GM18508 (cell line): ENCODE measurements around the gene PCGF5.
"Not testable (repeated sequence)": the region's sequence is repeated elsewhere in the genome, so short reads cannot be mapped to it uniquely, and the experiment has no call there.

ENCODE experiments used
- ATAC-seq: cut with Tn5 transposase; IDR thresholded peaks from one replicate; pipeline ENCODE4 v1.9.1; 2021; ENCODE audit warnings: moderate number of reproducible peaks; ENCODE audit not compliant: insufficient read depth, unreplicated experiment

Gene PCGF5

GRCh38 chr10:91220194-91220953 is at the start of gene PCGF5:
TSS of gene PCGF5 (plus strand) at chr10:91220663. CDS start at chr10:91222872, 2,209 bp downstream.
- ATAC-seq, result peak; percentile 61

DNA sequence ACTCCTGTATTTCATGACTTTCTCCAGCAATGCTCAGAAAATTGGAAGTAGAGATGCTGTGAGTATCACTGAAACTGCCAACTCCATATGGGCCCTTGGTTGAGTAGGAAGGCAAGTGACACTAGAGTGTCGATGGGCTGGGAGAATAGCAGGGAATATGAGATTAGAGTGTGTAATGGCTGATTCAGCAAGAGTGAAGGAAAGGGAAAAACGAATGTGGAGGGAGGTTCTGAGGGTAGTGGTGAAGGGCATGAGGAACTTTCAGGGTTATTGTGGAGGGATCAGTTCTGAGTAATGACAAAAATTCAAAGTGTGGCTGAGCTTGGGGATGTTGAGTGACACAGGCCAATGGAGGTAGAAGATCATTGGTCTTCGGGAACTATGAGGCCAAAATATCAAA is 49.0 kb upstream of the PCGF5 start:
- no peak for ATAC-seq

- no peak for ATAC-seq
Observed at GRCh38 chr10:91172348-91172747, 48.1 kb upstream of the PCGF5 start.

DNA sequence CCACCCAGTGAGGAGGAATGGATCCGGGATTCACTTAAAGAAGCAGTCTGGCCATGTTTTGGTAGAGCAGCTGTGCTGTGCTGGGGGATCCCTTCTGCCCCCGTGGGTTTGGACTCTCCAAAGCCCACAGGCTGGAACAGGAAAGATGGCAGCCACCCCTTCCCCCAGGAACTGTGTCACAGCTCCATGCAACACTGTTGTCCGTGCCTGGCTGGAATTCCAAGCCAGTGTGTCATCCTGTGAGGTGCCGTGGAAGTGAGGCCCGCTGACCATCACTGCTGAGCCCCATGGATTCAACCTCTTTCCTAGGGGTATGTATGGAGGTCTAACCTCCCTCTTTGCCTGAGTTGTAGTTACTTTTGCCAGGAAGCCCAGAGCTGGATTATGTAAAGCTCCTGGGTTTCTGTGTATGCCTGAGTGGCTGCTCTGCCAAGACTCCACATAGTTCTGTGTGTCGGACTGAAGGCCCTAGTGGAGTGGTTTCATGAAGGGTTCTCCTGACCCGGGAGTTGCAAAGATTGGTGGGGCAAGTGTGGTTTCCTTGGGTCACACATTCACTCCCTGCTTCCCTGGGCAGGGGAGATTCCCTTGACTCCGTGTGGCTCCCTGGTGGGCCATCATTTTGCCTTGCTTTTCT is 35.1 kb upstream of the PCGF5 start:
- no peak for ATAC-seq

- ATAC-seq, result no peak
Observed at GRCh38 chr10:91187156-91187555, 33.3 kb upstream of the PCGF5 start.

GRCh38 chr10:91188010-91188409 is 32.5 kb upstream of the PCGF5 start:
- ATAC-seq, result not testable (repeated sequence)

DNA sequence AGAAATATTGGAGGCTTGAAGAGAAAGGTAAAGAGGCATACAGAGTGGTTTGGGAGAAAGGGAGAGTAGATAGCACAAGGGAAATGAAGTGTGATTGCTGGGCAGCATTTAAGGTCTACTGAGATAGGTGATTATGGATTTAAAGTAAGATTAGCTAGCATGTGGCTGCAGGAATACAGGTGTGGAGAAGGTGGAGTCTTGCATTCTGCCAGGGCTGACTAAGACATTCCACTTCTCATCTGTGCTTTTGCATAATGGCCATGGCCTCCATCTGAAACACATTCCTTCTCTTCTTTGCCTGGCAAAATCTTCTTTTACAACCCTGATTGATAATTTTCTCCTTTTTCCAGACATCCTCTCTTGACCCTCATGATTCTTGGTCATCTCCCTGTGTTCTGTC is 31.6 kb upstream of the PCGF5 start:
- no peak for ATAC-seq

GRCh38 chr10:91190388-91190870 is 30.0 kb upstream of the PCGF5 start:
- ATAC-seq, result no peak

DNA sequence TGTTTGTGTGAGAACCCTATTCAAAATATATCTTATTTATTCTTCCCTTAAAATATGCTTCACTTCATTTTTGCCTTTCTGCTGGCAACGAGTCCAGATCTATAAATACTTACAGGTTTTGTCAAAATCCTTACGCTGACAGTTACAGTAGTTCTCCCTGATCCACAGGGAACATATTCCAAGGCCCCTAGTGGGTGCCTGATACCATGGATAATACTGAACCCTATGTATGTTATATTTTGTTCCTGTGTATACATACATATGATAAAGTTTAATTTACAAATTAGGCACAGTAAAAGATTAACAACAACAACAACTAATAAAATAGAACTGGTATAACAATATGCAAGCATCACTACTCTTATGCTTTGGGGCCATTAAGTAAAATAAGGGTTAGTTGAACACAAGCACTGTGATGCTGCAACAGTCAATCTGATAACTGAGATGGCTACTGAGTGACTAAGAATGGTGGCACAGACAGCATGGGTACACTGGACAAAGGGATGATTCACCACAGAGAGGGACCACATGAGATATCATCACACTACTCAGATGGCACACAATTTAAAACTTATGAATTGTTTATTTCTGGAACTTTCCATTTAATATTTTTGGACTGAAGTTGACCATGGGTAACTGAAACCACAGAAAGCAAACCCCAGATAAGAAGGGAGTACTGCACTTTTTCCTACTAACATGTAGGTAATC is 29.4 kb upstream of the PCGF5 start:
- ATAC-seq, result peak; percentile 77

DNA sequence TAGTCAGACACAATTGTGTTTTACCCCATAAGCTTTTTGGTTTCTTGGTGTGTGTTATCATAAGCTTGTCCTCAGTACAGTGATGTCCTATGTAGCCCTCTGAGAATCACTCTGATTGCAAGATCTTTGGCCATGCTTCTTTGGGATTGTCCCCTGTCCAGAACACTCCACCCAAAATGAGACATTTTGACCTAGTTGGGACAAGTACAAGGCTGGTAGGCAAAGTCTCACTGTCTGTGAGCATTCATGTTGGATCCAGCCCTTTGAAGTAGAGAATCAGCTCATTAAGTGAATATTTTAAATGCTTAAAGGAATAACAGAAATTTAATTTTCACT is 28.9 kb upstream of the PCGF5 start:
- ATAC-seq, result no peak

- no peak for ATAC-seq
Observed at GRCh38 chr10:91194497-91195179, 25.8 kb upstream of the PCGF5 start.

DNA sequence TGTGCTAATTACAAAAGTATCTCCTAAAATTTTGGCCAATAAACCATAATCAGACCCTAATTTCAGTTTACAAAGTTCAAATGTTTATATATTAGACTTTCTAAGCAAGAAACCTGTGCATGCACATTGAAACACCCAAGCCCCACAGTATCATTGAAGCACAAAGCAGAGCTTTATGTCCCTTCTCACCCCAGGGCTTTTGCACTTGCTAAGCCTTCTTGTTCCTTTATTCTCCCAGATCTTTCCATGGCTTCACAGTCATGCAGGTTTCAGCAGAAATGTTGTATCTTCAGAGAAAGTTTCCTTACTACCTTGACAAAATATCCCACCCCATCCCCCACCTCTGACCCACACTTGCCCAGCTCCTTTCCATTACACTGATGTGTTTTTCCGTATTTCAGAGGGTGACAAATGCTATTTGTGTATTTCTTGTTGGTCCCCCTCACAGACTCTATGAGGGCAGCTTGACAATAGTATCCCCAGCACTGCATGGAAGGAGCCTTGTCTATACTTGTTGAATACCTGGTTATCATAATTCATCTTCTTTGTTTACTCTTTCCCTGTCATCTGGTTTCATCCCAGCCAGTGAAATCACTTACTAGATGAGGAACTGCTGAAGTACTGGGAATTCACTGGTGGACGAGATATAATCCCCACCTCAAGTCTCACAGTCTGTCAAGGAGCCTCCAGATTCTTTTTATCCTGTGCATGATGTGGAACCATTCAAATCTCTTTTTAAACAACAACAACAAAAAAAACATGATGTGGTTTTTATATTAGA is 24.0 kb upstream of the PCGF5 start:
- no peak for ATAC-seq

GRCh38 chr10:91197127-91197526 is 23.3 kb upstream of the PCGF5 start:
- ATAC-seq, result no peak

- peak; percentile 47 for ATAC-seq
Observed at GRCh38 chr10:91198781-91199180, 21.7 kb upstream of the PCGF5 start.

DNA sequence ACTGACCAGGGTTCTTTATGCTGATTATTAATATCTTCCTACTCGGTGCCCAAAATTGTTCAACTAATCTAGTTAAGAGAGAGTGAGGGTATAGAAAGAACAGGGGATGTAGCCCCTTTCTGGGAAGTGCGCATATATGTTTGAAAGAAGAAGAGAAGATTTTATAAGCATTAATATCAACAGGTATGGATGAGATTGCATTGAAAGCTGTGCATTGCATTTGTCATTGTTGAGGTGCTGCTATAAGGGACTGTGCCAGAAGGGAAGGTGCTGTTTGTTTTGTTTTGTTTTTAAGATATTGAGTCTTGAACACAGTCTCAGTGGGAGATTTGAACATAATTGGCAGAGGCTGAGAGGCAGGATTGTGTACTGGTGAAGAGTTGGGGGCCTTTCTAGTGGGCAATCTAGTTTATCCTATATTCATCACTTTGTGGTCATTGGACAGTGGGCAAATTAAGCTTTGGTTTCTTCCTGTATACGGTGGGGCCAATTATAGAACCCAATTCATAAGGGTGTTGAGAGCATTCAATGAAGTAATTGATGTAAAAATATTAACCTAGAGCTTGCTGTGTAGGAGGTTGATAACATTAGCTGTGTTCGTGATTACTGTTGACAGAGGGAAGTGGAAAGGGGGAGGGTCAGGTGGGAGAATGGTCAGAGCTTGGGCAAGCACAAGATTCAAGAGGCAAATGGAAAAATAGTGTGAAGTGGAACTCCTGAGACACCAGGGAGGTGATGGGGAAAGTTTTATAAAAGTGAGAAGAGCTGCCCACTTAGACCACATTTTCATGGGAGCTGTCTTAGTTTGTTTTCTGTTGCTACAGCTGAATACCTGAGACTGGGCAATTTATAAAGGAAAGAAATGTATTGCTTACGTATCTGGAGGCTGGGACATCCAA is 19.9 kb upstream of the PCGF5 start:
- no peak for ATAC-seq

DNA sequence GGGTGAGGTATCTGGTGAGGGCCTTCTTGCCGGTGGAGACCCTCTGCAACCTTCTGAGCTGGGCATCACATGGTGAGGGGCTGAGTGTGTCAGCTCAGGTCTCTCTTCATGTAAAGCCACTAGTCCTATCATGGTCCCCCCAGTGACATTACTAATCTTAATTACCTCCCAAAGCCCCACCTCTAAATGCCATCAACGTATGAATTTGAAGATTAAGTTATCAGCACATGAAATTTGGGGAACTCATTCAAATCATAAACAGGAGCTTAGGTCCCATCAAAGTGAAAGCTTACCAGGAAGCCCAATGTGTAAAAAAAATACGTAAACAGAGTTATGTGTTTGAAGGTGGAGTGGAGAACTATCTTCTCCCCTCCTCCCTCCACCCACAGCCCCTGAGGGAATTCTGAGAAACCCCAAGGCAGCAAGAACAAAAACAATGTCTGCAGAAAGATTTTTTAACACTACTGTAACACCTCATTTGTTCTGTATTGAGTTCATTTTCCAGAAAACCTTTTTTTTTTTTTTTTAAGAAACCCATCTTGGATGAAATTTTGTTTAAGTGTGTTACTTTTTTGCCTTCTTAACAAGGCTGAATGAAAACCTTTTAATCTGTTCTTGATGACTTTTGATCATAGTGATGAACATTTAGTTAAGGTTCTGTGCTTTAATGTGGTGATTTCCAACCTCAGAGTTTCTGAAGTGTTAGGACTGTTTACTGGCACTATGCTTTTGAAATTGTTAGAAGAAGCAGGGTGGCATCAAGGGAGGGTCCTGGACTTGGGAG is 19.1 kb upstream of the PCGF5 start:
- ATAC-seq, result no peak

GRCh38 chr10:91206427-91206826 is 14.0 kb upstream of the PCGF5 start:
- ATAC-seq, result no peak

- ATAC-seq, result no peak
Observed at GRCh38 chr10:91206837-91207474, 13.5 kb upstream of the PCGF5 start.
